A673 (cell line): ENCODE measurements around the gene ITPR2.

ENCODE experiments used
- EZH2 ChIP-seq: fragments of 200-600 bp; sonication (generic); IDR thresholded peaks from 2 replicates; pipeline ENCODE4 v1.6.1; 2017; ENCODE audit warnings: borderline replicate concordance, low read depth, mild to moderate bottlenecking, mixed read lengths, antibody characterized with exemption, low read length; ENCODE audit not compliant: poor library complexity, severe bottlenecking
- TF ChIP-seq, protein P1 (sequence below): fragments of 300-800, 200-600 bp; sonication (generic); conservative IDR thresholded peaks from 2 replicates; pipeline ENCODE4 v1.5.1; 2017; ENCODE audit warnings: low read depth, mild to moderate bottlenecking, antibody characterized with exemption, low read length, moderate library complexity, mixed read lengths

GRCh38 chr12:26744697-26745440, 88.1 kb downstream of the ITPR2 start:
- TF ChIP-seq EZH2: no peak
- TF ChIP-seq, protein P1, sequence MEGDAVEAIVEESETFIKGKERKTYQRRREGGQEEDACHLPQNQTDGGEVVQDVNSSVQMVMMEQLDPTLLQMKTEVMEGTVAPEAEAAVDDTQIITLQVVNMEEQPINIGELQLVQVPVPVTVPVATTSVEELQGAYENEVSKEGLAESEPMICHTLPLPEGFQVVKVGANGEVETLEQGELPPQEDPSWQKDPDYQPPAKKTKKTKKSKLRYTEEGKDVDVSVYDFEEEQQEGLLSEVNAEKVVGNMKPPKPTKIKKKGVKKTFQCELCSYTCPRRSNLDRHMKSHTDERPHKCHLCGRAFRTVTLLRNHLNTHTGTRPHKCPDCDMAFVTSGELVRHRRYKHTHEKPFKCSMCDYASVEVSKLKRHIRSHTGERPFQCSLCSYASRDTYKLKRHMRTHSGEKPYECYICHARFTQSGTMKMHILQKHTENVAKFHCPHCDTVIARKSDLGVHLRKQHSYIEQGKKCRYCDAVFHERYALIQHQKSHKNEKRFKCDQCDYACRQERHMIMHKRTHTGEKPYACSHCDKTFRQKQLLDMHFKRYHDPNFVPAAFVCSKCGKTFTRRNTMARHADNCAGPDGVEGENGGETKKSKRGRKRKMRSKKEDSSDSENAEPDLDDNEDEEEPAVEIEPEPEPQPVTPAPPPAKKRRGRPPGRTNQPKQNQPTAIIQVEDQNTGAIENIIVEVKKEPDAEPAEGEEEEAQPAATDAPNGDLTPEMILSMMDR: no peak
